Measurements from ENCODE around the gene PIK3CG. TPM values are rescaled to one million over a fixed set of nuclear protein-coding genes. Genes with fewer than 3 reads are reported as not detected.

The PIK3CG gene
- total and polyA plus RNA-seq, 11 donors = 0.15 to 11.0 (median 1.6) TPM

GRCh38 chr7:106853250-106853908 lies 11.7 kb upstream of the PIK3CG start:
- no peaks in the 10 kb centered on the region for H3K27me3 ChIP-seq
- 87 to 93% (median 91%) methylated on average over 9 of the region's 9 CpGs for WGBS, 4 donors
- ATAC-seq = no peak
- no peaks in the 10 kb centered on the region for H3K36me3 ChIP-seq
- TF ChIP-seq POLR2A (IDR thresholded peaks at IDR 0.05) (no peak), CTCF (IDR thresholded peaks at IDR 0.05) (no peak)
- intact Hi-C loops (cut with DNase I) = no loop called here
- peaks cover 0 to under 1% (median 0%) of the 10 kb centered on the region in 12 donors for H3K4me1 ChIP-seq
- H3K4me3 ChIP-seq = no peak overlapping the region
- H3K27ac ChIP-seq = no peak overlapping the region
- H3K9me3 ChIP-seq = peaks cover 0 to 6% (median under 1%) of the 10 kb centered on the region in 12 donors
- no peak for DNase-seq

GRCh38 chr7:106855540-106856132 lies 9.4 kb upstream of the PIK3CG start:
- H3K4me1 ChIP-seq = peaks cover 0 to 14% (median 4%) of the 10 kb centered on the region in 12 donors
- H3K36me3 ChIP-seq = no peaks in the 10 kb centered on the region
- H3K27me3 ChIP-seq = no peaks in the 10 kb centered on the region
- H3K27ac ChIP-seq = no peak overlapping the region
- DNase-seq (no peak), ATAC-seq (no peak)
- peaks cover 0 to 15% (median 3%) of the 10 kb centered on the region in 12 donors for H3K9me3 ChIP-seq
- intact Hi-C loops (cut with DNase I) = no loop called here
- no peak overlapping the region for H3K4me3 ChIP-seq
- TF ChIP-seq POLR2A (IDR thresholded peaks at IDR 0.05) = no peak
- no peak for TF ChIP-seq CTCF (IDR thresholded peaks at IDR 0.05)
- 91 to 92% (median 92%) methylated on average over 6 of the region's 6 CpGs for WGBS, 4 donors

GRCh38 chr7:106858618-106859532 lies 6.2 kb upstream of the PIK3CG start:
- Histone ChIP-seq H3K4me1 (peaks cover 0 to 28% (median 4%) of the 10 kb centered on the region in 12 donors), H3K27ac (peak overlapping the region in 3 of 12 donors; percentile 24 to 59 (median 57)), H3K36me3 (no peaks in the 10 kb centered on the region), H3K4me3 (no peak overlapping the region), H3K9me3 (peaks cover 0 to 15% (median 3%) of the 10 kb centered on the region in 12 donors), H3K27me3 (no peaks in the 10 kb centered on the region)
- WGBS, 4 donors = 43 to 60% (median 57%) methylated on average over 10 of the region's 10 CpGs
- DNase-seq (peak; percentile 68 to 80 (median 75)), ATAC-seq (peak in 3 of 4 donors; percentile 70 to 84 (median 76))
- TF ChIP-seq POLR2A (IDR thresholded peaks at IDR 0.05) = no peak
- TF ChIP-seq CTCF (IDR thresholded peaks at IDR 0.05) = no peak
- intact Hi-C loops (cut with DNase I) = no loop called here
